Embryonic facial prominence (tissue), 1 donor: Measurements from ENCODE around the gene WWOX.

ENCODE experiments used
- DNase-seq: peaks from one replicate; pipeline ENCODE4 v3.0.0-alpha.2; 2016; ENCODE audit errors: extremely low spot score

The WWOX gene

DNA sequence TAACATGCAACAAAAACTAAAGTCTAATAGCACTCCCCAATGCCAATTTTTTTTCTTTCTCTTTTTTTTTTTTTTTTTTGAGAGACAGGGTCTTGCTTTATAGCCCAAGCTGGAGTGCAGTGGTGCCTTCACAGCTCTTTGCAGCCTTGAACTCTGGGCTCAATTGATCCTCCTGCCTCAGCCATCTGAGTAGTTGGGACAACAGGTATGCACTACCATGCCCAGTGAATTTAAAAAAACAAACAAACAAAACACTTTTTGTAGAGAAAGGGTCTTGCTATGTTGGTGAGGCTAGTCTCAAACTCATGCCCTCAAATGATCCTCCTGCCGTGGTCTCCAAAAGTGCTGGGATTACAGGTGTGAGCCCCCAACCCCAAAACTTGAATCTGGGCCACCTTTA is 632.3 kb downstream of the WWOX start:
- no peak for DNase-seq

DNA sequence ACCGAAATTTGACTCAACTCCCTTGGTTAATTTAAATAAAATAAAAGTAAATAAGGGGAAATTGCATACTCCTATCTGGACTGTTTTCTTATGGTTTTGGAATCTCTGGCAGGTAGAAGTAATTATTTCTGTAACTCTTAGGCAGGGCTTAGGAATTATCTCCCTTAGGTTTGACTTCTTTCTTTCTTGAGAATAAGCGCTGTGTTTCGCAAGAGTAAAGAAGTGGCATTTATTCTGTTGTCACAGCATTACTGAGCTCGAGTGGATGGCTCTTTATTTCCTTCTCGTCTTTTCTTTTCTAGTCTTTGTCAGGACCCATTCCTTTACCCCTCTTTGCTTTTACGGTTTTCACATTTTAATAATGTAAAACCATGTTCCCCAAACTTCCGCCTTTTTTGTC is 633.2 kb downstream of the WWOX start:
- no peak for DNase-seq

DNA sequence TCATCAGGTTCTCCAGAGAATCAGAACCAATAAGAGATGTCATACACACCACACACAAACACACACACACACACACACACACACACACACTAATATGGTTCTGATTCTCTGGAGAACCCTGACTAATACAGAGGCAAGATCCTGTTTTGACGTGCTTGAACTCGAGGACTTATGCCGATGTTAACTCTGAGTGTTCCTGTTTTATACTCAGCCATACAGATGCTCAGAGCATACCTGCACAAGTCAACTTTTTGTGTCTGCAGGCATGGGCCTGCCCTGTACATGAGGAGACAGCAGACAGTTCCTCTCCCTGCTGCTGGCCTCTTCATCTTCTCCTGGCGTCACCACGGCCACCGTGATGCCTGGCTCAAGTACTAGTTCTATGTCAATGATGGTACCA is 635.9 kb downstream of the WWOX start:
- DNase-seq = no peak

DNA sequence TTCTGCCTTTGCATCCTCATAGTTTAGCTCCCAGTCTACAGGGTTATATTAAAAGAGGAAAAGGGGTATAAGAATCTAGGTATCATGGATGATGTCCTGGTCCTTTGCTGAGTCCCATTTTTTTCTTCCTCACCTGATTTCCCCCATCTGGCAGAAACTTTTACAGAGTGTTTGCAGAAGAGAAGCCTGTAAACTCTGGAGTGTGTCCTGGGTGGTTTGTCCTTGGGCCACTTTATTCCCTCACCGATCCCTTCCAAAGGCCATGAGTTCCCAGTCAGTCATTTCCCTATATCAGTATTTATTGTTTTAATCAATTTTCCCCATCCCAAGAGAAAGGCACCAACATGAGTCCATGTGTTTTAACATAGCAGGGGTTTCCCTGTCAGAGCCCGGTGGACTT is 638.2 kb downstream of the WWOX start:
- DNase-seq = no peak

DNA sequence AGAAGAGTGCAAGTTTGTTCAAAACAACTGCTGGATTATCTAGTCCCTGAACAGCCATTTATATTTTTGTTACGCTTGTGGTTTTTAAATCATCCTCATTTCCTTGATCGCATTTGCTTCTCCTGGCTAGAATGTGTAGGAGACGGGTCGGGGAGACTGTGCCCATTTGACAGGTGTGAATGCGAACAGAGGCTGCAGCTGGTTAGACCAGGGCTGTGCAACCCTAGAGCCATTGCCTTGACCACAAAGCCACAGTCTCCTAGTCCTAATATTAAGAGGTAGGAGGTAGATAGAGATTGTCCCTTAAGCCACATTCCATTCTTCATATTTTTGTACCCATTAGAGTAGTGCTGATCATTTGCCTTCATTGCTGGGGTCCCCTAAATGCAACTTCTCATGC is 639.1 kb downstream of the WWOX start:
- DNase-seq = no peak

DNA sequence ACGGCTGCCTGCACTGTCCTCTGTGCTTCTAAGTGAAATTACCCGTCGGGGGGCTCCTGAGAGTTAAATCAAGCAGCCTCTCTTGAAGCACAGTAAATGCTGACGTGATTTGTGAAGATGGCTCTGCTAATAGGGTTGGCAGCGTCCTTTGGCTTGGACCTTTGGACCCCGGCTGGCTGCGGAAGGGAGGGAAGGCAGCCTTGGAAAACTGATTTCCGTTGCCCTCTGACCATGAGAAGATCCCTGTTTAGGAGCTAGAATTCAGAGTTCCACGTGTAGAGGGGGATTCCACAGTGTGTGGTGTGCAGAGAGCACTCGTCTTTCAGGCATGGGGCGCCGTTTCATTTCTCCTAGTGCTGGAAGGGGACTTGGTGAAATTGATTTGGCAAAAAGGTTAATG is 640.8 kb downstream of the WWOX start:
- no peak for DNase-seq

DNA sequence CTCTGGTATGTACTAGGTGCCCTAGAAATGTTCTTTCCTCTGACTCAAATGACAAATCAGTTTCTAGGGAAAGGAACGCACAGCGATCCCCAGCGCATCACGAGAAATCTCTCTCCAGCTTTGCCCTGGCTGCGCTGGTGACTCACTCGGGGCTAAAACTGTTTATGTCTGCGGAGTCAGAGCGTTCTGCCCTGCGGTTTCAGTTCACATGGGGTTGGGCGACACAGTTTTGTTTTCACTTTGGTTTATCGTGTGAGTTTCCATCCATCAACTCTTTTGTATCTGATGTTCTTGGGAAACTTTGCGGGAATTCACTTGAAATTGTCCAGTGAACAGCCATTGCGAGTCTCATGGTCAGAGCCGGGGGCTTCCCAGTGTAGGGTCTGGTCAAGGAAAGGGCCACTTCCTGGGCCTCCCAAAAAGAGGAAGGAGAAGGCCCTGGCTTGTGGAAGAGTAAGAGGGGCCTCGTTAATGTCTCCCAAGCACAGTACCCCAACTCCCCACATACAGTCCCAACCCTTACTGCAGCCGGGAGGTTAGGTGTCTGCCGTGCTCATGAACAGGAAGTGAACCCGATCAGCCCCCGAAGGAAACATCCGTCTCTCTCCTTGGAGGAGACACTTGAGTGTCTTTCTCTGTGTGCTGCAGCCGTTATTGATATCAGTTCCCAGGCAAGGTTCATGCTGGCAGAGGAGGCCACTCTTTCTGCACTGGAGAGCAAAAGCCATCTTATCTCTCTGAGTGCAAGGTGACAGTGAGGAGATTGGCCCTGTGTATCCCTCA is 643.2 kb downstream of the WWOX start:
- no peak for DNase-seq

DNA sequence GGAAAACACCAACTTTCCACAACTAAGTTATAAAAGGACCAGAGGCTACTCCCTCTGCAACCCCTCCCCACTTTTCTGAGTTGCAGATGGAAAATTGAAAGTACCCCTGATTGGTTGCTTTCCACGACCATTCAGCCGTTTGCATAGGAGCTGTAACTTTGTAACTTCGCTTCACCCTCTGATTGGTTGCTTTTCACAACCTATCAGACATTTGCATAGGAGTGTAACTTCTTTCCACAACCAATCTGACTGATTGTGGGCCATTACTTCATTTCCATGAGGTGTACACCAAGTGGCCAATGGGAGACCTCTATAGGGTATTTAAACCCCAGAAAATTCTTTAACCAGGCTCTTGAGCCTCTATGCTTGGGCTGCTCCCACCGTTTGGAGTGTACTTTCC is 644.1 kb downstream of the WWOX start:
- DNase-seq = no peak

DNA sequence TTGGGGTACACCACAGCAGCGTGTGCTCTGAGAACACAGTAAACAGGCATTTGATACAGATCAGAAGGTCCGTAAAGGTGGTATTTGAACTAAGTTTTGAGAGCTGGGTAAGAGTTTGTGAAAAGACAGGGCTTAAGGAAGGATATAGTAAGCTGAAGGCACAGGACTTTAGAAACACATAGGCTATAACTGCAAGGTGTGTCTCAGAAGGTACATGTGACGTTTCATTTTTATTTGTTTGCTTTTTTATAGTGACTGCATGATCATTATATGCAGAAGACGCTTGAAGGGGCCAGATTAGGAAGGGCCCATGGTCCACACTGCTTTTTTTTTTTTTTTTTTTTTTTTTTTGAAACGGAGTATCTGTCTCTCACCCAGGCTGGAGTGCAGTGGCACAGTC is 644.6 kb downstream of the WWOX start:
- DNase-seq = no peak

DNA sequence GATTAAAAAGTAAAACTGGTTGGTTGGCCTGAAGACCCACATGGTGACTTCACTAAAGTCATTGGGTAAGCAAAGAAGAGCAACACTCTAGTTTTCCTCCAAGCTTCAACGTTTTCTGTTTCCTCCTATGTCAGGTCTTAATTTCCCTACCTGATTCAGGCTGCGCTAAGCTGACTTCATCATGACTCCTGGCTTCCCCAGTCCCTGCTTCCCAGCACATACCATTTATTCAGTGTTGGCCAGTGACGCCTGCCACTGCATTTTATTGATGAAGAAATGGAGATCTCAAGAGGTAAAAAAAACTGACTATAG is 645.3 kb downstream of the WWOX start:
- DNase-seq = no peak

DNA sequence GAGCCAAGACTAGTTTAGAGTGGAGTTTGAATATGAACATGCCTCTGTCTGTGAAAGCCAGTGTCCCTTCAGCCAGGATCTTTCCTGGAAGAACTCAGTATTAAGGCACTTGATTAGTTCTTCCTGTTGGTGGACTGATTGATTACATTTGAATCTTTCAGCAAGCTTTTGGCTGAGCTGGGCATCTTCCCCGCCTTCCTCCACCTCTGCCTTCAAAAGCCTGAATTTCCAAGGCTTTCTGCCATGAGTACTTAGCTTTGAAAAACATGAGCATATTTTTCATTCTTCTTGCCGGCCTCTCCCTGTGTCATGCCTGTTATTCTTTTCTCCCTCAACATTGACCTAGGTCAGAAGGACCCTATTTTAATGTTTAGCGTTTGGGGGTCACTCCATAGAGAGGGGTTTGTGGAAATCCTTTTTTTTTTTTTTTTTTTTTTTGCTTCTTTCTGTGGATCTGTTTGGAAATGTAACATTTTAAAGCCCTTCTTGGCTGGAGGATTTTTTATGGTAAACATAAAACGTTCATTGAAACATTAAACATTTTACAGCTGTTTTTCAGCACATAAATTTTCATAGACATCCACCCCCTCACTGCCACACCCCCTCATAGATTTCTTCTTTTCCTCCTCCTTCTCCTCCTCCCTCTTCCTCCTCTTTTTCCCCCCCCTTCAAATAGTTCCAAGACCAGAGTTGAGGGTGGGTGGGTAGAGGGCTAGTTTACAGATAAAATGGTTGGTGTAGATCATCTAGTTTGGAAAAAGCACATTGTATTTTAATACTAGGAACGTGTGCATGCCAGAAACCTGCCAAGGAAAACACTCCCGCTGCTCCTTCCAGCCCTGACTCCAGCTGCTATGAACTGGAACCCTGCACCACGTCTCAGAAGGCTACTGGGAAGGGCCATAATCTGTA is 645.9 kb downstream of the WWOX start:
- no peak for DNase-seq

DNA sequence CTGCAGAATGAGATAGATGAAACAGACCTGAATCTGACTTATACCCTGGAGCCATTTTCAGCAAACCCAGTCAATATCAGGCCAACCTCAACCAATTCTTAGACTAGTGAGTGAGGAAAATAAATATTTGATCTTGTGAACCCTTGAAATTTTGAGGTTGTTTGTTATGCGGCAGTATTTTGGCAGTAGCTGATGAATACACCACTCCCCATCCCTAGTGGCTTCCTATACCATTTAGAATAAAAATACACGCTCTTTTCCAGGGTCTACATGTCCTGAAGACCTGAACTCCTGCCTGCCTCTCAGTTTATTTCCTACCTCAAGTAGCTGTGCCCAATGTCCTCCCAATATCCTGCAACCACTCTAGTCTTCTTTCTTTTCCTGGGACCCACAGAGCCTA is 647.3 kb downstream of the WWOX start:
- DNase-seq = no peak

DNA sequence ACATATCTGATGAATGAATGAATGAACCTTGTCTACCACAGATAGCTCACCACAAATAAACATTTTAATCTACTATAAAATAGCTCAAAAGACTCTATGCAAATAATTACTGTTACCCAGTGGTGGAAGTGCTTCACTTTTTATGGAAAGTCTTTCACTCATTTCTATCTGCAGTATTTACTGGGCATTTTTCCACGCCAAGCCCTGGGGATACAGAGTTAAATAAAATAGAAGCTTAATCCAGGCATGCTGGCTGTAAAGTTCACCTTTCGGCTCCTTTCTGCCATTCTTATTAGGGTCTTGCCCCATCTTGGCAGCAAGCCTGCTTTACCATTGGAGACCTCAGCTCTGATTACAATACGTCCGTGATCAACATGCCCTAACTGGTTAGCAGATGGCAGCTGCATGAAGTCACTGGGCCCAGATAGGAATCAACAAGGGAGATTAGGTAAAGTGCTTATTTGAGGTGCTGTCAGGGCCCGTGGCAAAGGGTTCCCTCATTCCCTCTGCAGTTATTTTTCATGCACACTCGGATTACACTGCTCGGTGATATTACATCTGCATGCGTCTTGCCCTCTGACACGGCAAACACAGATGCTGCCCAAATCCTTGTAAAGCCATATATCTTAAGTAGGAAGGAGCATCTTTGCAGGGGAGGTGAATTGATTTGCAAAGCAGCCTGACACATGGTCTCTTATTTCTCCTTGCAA is 648.9 kb downstream of the WWOX start:
- DNase-seq = no peak

DNA sequence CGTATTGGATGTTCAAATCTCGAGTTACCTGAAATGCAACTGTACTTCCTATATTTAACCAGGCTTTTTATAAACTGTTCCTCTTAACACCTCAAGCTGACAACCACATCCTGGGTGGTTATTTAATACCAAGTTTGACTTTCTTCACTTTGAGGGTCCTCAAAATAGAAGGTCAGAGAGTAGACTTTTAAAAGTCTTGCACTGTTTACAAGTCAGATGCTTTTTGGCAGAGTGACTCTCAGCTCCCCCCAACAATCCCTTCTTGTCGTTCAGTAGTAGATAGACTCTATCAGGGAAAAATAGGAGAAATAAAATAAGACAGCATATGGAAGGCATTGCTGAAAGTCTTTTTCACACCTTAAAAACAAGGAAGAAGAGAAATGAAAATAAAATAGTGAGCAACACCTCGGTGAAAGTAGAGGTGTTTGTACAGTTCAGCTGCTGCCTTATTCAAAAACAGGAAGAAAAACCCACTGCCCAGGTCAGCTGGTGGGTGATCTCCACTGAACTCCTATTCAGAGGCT is 650.4 kb downstream of the WWOX start:
- DNase-seq = no peak

DNA sequence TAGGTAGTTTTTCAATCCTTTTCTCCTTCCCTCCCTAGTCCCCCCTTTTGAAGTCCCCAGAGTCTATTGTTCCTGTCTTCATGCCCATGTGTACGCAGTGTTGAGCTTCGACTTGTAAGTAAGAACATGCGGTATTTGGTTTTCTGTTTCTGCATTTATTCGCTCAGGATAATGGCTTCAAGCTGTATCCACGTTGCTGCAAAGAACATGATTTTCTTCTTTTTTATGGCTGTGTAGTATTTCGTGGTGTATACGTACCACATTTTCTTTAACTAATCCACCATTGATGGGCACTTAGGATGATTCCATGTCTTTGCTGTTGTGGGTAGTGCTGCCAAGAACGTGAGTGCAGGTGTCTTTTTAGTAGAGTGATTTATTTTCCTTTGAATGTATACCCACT is 651.2 kb downstream of the WWOX start:
- DNase-seq = no peak

DNA sequence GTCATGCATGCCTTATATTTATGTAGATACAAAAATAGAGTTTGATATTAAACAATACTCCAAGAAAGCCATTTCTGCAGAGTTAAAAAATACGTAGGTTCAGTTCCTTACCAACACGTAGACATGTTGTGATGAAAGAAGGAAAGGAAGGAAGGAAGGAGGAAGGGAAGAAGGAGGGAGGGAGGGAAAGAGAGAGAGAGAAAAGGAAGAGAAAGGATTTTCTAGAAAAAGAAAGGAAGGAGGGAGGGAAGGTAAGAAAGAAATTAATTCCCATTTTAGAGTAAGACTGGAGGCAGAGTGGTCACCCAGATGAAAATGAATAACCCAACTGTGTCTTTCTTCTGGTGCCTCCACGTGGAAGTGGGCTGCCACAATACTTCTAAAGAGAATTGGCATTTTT is 652.1 kb downstream of the WWOX start:
- no peak for DNase-seq

DNA sequence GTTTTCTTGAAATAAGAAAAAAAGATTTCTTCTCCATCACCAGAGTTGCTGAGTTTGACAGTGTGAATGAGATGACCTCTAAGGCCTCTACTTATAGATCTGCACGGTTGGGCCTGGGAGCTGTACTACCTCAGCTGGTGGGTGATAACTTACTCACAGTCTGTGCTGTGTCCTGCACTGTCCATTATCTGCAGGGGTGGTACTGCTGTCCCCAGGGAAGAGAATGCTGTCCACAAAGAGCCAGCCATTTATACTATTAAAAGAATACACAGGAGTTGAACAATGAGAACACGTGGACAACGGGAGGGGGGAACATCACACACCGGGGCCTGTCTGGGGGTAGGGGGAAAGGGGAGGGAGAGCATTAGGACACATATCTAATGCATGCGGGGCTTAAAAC is 655.3 kb downstream of the WWOX start:
- DNase-seq = no peak

DNA sequence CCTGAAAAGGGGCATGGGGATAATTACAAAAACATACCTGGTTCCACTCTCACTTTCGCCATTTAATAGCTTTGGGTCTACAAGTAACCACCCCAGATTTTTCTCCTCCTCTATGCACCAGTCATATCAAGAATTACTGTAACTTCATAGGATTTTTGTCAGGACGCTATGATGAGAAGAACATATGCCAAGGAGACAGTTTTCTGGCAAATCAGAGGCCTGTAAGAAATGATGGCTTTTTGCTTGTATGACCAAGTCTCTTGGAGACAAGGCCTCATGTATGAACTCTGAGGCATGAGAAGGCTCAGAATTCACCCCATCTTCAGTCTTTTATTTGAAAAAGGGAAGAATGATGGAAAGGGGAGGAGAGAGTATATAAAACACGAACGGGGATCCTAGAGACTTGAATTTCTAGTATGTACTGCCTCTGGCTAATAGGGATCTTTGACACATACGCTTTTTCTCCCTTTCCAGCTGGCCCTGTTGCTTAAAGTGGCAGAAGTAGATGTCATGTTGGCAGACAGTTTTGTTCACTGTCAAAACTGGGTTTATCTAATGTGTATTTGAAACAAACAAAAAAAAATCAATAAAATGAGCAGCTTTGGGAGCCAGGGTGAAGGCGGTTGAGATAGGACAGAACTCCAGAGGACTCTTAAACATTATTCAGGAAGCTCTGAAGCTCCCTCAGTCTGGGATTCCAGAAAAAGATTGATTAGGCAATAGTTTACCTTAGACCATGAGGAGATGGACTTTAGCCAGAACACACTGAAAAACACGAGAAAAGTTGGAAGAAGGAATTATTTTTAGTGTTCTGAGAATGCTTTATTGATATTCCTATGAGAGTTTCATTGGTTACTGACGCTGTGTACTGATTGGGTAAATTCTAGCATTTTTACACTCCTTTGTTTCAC is 656.6 kb downstream of the WWOX start:
- no peak for DNase-seq

DNA sequence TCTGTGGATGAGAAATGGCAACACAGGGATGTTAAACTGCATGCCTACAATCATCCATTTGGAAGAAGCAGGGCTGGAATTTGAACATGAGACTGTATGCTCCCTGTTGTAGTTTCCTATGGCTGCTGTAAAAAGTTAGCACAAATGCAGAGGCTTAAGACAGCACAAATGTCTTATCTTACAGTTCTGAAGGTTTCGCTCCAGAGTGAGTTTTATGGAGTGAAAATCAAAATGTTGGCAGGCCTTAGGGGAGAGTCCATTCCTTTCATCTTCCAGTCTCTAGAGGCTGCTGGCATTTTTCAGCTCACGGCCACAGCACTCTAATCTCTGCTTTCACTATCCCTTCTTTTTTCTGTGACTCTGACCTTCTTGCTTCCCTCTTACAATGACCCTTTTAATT is 660.1 kb downstream of the WWOX start:
- DNase-seq = no peak

DNA sequence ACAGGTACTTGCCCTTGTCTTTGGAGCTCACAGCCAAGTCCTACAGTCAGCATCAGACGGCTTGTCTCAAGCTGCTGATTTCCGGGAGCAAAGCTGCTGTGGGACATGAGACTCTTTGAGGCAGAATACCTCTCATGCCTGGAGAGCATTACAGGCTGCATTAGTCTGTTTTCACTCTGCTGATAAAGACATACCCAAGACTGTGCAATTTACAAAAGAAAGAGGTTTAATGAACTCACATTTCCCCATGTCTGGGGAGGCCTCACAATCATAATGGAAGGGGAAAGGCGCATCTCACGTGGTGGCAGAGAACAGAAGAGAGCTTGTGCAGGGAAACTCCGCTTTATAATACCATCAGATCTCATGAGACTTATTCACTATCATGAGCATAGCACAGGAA is 661.2 kb downstream of the WWOX start:
- no peak for DNase-seq

DNA sequence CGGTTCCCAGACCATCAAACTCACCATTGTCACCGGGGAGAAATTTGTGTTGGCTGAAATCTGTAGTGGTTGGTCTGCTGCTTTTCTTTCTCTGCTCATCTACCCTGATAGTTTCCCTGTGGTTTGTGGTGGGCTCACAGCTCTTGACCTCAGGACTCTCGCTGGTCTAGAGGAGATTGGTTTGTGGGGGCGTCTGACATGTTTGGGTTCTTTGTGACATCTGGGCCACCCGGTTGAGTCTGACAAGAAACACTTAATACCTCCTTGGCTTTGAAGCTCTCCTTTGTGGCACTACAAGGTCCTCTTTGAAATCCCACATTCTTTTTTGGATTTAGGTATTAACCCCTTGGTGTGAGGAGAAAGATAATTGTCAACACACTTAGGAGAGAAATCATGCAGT is 662.0 kb downstream of the WWOX start:
- DNase-seq = no peak
